GM18526 (cell line): ENCODE measurements around the gene CRHR1.

Experiments
- POLR2A ChIP-seq: IDR thresholded peaks from 3 replicates; pipeline ENCODE4 v1.6.1; 2011; ENCODE audit not compliant: insufficient read length; ENCODE audit errors: extremely low read depth

Gene CRHR1

GRCh38 chr17:45793999-45794540 is 9.9 kb downstream of the CRHR1 start:
- TF ChIP-seq POLR2A = no peak

DNA sequence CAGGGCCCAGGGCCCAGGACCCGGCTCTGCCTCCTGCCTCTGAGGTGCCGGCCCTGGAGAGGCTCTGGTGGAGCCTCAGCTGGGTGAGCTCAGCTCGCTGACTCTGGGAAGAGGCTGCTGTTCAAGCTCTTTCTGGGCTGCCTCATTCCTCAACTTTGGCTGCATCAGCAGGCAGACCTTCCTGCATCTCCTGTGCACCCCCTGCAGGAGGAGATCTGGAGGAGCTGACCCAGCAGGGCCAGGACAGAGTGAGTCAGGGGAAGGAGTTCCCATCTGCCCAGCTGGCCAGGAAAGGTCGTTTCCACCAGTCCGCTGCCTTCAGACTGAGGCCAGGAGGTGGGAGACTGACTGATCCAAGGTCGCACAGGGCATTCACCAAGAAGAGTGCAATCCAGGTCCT is 10.7 kb downstream of the CRHR1 start:
- no peak for TF ChIP-seq POLR2A

- TF ChIP-seq POLR2A = no peak
Measured at GRCh38 chr17:45800816-45801215, 16.7 kb downstream of the CRHR1 start.

GRCh38 chr17:45801421-45801820 is 17.3 kb downstream of the CRHR1 start:
- no peak for TF ChIP-seq POLR2A

- TF ChIP-seq POLR2A = no peak
Measured at GRCh38 chr17:45808845-45809244, 24.7 kb downstream of the CRHR1 start.

- no peak for TF ChIP-seq POLR2A
Measured at GRCh38 chr17:45809499-45809898, 25.4 kb downstream of the CRHR1 start.

- no peak for TF ChIP-seq POLR2A
Measured at GRCh38 chr17:45812102-45812501, 28.0 kb downstream of the CRHR1 start.

GRCh38 chr17:45813048-45813725 is 29.1 kb downstream of the CRHR1 start:
- TF ChIP-seq POLR2A = no peak

- no peak for TF ChIP-seq POLR2A
Measured at GRCh38 chr17:45814622-45815606, 30.8 kb downstream of the CRHR1 start.

GRCh38 chr17:45815752-45816151 is 31.6 kb downstream of the CRHR1 start:
- TF ChIP-seq POLR2A = no peak

GRCh38 chr17:45818041-45818440 is 33.9 kb downstream of the CRHR1 start:
- no peak for TF ChIP-seq POLR2A

DNA sequence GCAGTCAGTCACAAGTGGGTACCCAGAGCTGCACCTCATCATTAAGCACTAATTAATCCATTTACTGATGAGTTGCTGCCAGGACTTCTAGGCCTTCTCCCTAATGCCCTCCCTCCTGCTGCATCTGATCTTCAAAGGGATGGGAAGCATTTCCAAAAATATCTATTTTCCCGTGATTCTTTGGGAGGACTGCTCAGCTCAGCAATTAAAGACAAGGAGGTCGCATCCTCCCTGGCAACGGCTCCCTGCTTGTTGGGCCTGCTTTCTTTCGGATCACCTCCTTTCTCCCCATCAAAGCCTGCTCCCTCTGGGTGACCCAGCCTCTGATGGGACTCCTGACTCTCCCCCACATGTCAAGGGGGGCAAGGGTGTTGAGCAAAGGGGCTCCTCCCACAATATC is 34.6 kb downstream of the CRHR1 start:
- no peak for TF ChIP-seq POLR2A

DNA sequence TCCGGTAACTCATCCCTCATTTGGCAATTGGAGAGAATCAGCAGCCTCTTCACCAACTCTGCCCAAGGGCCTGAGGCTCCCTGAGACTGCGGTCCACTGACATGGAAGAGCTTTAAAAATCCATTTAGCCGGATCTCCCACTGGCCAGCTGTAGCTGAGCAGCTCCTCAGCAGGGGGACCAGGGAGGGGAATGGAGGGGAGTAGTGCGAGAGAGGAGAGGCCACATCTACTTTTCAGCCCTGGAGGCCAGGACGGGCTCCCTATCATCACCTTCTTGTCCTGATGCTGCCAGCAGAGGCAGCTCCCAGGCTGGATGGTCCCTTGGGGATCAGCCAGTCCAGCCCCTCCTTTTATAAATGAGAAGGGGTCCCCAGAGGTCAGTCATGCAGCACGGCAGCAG is 35.5 kb downstream of the CRHR1 start:
- no peak for TF ChIP-seq POLR2A

- no peak for TF ChIP-seq POLR2A
Measured at GRCh38 chr17:45820052-45820780, 36.1 kb downstream of the CRHR1 start.

DNA sequence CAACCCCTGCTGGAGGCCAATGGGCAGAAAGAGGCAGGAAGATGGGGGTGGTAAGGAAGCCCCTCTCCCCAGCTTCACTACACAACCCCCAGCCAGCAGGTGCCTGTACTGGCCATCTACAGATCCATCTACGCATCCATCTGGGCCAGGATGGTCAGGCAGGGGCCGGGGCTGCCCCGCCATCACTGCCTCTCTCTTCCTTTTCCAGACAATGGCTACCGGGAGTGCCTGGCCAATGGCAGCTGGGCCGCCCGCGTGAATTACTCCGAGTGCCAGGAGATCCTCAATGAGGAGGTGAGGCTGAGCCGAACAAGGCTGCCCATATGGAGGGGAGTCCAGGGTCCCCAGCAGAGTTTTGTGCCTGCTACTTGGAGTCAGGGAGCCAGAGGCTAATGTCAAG is 37.0 kb downstream of the CRHR1 start:
- TF ChIP-seq POLR2A = no peak
